HG03565 (cell line): ENCODE data around the gene ACADSB.

Experiments used
- ATAC-seq: cut with Tn5 transposase; IDR thresholded peaks from one replicate; pipeline ENCODE4 v1.9.1; 2021; ENCODE audit warnings: mild to moderate bottlenecking, moderate library complexity; ENCODE audit not compliant: unreplicated experiment

Gene ACADSB

DNA sequence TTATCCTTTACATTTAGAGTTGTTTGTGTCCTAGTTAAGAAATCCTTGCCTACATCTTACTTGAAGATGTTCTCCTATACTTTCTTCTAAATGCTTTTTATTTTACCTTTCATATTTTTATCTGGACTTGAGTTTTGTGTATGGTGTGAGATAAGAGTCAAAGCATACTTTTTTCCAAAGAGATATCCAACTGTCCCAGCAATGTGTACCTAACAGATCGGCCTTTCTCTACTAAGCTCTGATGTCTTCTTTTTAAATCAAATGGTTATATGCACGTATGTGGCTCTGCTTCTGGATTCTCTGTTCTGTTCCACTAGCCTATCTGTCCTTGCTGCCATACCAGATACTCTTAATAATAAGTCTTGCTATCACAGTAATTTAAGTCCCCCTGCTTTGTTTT lies 7.4 kb upstream of the ACADSB start:
- no peak for ATAC-seq

DNA sequence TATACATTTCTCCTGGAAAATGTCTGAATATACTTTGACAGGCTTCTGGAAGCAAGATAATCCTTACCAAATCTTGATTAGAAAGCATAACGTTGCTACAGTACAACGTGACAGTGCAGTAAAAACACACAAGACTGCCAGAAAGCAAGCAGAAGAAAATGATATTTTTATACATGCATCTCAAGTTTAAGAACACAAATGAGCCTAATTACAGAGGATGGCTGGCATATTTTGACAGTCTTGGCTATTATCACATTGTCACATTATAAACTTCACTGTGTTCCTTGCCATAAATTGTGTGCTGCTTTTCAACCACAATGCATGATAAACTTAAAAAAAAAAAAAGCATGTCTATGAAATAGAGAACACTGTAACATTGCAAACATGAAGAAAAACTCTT lies 4.5 kb upstream of the ACADSB start:
- ATAC-seq = no peak

DNA sequence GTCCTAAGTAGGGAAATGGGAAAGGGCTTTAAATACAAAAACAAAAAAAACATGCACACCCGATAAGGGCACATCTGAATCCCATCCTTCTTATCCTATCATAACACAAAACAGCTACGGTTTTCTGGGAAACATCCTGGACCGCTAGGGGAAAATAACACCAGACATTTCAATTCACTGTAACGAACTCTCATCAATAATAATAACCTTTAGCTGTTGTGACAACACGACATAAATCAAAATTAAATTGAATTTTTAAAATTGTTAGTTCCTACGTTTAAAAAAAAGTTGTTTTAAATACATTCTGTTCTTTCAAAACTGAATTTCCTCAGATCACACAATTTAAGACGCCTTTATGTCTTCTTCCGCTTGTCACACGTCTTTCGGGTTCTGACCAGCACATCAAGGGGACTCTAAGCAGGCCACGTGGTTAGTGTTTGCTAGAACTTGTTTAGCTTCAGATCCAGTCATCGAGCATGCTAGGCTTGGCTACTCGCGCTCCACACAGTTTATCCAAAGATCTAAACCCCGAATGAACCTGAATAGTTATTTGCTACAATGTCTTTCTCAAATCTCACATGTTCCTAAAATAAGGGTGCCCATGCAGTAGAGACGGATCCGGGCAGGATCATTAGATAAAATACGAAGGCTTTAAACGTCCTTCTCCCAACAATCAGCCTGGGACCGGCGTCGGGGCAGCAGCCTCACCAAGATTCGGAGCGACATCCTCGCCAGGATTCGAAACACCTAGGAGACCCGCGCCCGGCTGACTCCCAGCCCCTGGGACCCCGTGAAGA lies 1.1 kb upstream of the ACADSB start:
- no peak for ATAC-seq

DNA sequence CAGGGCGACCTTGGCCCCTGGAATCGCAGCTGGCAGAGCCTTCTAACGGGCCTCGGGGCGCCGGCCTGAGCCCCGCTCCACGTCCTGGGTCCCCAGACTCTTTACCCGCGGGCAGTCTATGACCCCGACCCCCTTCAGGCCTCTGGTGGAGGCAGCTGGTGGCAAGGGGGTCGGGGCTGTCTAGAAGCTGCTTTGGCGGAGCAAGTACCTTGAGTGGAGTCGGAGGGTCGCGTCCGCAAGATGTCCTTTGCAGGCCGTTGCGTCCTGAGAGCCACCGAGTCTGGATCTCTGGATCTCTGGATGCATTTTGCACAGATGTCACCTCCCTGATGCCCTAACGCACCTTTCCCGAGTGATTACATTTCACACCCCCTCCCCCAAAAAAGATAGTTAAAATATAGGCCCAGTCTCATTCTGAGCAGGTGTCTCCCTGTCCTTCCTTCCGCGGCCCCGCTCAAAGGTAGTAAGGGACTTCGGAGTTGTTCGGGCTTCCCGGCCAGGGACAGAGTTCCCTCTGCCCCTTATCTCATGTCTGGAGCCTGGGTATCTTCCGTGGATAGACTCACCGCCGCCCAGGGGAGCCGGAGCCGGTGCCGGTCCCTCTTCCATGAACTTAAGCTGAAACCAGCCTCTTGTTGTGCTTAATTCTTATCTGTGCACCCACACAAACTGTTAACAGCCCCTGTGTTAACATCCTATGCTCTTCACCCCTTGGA lies 457 bp downstream of the ACADSB start:
- ATAC-seq = no peak

DNA sequence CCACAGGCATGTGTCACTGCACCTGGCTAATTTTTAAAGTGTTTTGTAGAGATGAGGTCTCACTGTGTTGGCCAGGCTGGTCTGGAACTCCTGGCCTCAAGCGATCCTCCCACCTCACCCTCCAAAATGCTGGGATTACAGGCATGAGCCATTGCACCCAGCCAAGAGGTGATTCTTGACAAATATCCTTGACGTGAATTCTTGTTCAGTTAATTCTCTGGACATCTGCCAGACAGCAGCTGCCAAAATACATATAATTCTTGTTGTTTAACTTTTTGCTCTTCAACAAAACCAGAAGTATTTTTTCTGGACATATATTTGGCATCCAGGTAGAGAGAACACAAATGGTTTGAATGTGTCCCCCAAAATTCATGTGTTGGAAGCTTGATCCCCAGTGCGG lies 3.2 kb downstream of the ACADSB start:
- ATAC-seq = no peak

DNA sequence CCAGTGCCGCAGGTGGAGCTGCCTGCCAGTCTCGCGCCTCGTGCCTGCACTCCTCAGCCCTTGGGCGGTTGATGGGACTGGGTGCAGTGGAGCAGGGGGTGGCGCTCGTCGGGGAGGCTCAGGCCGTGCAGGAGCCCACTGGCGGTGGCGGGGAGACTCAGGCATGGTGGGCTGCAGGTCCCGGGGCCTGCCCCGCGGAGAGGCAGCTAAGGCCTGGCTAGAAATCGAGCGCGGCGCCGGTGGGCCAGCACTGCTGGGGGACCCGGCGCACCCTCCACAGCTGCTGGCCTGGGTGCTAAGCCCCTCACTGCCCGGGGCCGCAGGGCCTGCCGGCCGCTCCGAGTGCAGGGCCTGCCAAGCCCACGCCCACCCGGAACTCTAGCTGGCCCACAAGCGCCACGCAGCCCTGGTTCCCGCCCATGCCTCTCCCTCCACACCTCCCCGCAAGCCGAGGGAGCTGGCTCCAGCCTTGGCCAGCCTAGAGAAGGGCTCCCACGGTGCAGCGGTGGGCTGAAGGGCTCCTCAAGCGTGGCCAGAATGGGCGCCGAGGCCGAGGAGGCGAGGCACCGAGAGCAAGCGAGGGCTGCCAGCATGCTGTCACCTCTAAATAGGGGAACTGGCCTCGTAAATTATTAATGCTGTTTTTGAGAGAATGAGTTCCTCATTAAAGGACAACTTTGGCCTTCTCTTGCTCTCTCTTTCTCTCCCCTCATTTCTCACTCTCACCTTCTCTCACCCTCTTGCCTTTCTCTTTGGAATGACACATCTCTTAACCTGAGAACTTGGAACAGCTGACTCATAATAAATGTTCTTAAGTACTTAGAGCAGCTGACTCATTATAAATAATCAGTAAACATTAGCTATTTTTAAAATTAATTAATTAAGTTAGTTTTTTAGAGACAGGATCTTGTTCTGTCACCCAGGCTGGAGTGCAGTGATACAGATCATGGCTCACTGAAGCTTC lies 4.9 kb downstream of the ACADSB start:
- ATAC-seq = no peak

DNA sequence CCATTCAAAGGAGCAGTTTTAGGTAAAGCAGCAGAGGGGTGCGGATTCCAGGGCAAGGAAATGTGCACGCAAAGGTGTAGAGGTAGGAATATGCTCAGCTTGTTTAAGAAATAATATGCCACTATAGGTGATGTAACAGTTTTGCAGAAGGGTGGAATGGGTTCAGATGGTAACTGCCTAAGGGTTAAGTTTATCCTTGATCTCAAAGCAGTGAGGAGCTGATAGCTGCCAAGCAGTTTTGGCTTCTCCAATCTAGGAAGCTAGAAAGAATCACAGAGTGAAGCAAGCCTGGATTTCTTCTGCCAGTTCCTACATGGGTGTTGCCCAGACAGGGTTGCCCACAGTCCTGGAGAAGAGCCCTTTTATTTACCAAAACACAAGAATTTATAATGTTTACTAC lies 6.0 kb downstream of the ACADSB start:
- no peak for ATAC-seq

DNA sequence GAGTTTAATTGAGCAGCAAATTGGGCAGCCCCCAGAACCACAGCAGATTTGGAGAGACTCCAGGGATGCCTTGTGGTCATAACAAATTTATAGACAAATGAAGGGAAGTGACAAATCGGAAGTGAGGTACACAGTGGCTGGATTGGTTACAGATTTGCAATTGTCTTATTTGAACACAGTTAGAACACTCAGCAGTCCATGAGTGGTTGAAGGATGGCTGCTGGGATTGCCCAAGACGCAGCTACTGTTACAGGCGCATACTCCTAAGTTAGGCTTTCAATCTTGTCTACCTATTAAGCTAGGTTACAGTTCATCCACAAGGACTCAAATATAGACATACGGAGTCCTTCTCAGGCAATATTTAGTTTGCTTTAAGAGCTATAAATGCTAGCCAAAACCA lies 7.4 kb downstream of the ACADSB start:
- no peak for ATAC-seq

DNA sequence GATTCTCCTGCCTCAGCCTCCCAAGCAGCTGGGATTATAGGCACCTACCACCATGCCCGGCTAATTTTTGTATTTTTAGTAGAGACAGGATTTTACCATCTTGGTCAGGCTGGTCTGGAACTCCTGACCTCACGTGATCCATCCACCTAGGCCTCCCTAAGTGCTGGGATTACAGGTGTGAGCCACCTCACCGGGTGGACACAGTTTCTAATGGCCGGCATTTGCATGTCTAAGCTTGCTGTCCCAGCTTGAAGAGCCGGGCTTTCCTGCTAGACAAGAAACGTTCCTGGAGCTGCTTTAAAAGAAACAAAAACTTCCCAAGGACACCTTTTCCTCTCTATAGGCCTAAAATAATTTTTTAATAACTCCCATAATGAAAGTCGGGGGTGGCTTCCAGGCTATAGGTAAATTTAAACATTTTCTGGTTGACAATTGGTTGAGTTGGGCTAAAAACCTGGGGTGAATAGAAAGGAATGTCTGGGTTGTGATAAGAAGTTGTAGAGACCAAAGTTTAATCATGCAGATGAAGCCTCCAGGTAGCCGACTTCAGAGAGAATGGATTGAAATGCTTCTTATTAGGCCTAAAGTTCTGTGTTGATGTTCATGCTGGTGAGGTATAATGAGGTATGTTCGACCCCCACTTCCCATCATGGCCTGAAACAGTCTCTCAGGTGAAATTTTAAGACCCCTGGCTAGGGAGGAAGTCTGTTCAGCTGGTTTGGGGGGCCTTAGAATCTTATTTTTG lies 8.8 kb downstream of the ACADSB start:
- ATAC-seq = no peak

DNA sequence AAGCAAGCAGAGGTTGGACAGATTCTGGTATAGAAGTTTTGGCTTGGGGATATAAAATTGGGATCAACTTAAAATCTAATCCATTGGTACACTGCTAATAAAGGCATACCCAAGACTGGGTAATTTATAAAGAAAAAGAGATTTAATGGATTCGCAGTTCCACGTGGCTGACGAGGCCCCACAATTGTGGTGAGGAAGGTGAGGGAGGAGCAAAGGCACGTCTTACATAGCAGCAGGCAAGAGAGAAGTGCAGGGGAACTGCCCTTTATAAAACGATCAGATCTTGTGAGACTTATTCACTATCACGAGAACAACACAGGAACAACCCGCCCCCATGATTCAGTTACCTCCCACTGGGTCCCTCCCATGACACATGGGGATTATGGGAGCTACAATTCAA lies 9.7 kb downstream of the ACADSB start:
- ATAC-seq = no peak

DNA sequence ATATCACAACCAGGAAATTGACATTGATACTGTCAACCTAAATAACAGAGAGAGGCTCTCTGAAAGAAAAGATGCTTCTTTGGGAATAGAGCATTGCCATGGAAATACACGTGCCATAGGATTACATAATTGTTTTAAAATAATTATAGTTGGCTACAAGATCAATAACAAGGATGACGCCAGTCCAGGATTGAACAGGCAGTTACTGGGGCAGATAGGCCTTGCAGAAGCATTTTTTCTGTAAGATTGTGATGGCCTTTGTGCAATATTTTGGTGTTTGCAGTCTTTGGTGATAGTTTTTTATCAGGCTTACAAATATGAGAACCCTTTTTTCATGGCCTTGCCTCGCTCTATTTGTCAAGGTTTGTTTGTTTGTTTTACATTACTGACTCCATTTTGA lies 10.5 kb downstream of the ACADSB start:
- no peak for ATAC-seq

DNA sequence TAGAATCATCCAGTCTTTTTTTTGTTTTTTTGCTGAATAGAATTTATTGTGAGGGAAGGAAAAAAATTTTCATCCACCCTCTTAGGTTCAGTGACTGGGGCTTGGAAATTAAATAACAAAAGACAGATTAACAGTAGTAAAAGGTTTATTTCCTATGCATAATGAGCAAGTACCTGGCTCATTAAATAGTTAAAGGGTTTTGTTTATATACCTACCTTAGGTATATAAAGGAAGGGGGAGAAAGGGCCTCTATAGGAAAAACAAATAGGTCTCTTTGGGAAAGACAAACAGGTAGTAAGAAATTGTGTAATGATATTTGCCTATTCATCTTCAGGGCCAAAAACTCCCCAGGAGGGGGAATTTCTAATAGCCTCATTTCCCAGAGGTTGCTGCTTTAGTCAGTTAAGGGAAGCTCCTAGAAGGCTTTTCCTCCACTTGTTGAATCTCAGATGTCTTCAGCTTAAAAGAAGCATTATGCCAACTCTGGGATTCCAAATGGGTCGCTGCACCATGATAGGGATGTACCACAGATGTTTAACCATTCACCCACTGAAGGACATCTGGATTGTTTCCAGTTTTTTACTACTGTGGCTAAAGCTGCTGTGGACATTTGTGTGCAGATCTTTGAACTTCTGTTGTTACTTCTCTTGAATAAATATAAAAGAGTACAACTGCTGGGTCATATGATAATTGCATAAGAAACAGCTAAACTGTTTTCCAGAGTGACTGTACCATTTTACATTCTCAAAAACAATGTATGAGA lies 11.3 kb downstream of the ACADSB start:
- no peak for ATAC-seq

DNA sequence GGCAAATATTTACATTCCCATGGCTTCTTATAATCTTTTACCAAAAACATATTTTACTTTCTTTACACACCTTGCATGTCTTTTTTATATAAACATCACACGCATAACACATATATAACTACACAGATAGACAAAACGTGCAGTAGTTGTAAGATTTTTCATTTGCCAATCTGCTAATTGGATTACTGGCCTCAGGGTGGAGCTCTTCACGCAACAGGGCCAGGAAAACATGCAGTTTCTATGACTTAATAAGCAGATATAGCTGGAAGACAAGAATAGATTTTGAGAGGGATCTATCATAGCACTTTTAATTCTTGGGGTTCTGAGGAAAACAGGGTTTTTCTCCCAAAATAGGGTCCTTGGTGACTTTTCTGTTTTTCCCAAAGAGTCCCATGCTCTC lies 12.7 kb downstream of the ACADSB start:
- no peak for ATAC-seq

DNA sequence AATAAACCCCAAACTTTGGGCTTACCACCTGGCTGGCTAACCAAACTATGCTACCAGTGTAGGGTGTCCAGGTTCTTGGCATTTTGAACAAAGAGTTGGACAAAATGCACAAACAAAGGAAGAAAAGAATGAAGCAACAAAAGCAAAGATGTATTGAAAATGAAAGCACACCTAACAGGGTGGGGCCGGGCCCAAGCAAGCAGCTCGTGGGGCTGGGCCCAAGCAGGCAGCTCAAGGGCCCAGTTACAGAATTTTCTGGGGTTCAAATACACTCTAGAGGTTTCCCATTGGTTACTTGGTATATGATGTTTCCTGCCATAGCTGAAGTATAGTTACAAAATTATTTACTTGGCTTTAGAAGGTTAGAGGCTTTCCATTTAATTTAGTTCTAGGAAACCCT lies 15.7 kb downstream of the ACADSB start:
- ATAC-seq = no peak

DNA sequence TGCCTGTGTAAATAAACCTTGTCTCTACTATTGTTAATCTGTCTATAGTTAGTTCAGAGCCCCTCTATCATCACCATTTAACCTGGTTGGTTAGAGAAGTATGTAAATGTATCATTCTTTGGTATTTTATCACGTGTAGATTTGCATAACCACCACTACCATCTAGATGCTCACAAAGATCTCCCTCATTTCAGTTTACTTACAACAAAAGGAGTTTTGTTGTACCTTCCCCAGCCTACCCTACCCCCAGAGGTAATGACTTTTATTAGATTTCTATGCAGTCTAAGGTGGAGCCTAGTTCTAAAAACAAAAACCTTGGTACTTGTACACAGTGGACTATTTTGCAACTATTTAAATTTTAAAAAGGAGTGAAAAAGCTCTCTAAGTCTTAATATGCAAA lies 17.5 kb downstream of the ACADSB start:
- ATAC-seq = no peak

DNA sequence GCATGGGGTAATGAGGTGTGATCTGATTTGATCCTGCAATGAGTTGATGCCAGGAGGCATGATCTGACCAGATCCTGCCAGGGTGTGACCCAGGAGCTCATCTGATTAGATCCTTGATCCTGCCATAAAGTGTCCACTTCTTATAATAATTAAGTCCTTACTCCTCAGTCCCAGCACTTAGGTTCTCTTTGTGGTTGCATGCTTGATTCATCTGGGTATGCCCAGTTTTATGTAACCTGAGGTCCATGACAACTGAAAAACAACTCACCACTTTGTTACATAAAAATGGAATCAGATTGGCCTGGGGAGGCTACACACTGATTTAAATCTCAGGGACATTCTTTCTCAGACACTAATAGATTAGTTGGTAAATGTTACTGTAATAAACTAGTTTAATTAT lies 19.1 kb downstream of the ACADSB start:
- ATAC-seq = no peak

DNA sequence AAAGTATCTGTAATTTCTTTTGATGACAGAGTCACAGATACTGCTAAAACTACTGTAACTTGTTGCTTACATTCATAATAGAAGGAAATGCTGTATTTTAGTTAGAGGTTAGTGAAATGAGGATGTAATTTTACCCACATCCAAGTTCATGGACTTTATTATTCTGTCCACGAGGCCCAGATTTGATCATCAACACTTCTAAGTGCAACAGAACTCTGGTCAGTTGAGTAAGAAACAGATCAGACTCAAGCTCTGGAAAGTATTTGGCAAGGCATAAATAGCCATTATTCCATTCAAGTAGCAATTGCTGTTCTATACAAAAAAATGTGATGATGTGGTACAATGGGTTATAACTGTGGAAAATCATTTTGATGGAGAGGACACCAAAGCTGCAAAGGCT lies 22.3 kb downstream of the ACADSB start:
- ATAC-seq = no peak

DNA sequence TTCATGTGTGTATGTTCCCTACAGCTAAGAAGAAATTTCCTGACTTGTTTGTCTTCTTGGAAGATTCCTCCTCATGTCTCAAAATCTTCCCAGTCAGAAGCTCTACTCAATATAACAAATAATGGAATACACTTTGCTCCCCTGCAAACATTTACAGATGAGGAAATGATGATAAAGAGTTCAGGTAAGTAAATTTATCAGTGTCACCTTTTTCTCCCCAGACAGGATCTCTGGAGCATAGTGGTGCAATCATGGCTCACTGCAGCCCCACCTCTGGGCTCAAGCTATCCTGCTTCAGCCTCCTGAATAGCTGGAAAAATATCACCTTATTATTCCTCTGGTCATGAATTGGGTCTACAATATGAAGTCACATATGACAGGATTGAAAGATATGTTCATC lies 25.5 kb downstream of the ACADSB start:
- ATAC-seq = no peak

DNA sequence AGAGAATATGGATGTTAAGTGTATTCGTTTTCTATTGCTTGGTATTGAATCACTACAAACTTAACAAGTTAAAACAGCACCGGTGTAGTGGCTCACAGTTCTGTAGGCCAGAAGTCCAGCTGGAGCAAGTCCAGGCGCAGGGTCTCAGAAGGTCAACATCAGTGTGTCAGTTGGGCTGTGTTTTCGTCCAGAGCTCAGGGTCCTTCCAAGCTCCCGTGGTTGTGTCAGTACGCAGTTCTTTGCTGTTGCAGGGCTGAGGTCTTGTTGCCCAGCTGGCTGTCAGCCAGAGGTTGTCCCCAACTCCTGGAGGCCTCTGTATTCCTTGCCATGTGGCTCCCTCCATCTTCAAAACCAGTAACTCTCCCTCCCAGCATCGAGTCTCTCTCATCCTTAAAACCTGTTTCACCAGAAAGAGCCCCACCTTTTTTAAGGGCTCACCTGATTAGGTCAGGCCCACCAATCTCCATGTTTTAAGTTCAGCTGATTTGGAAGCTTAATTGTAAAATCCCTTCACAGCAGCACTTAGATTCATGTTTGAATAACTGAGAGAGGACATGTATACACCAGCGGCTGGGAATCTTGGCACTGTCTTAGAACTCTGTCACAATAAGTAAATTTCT lies 26.8 kb downstream of the ACADSB start:
- ATAC-seq = no peak
